ENCODE measurements around the gene CX3CR1. TPM values are rescaled to one million over a fixed set of nuclear protein-coding genes. Genes with fewer than 3 reads are reported as not detected.
"Not testable (repeated sequence)": the region's sequence is repeated elsewhere in the genome, so short reads cannot be mapped to it uniquely, and the experiment has no call there.

The CX3CR1 gene
- total and polyA plus RNA-seq, 8 donors: 1.8 to 6.4 (median 4.6) TPM

DNA sequence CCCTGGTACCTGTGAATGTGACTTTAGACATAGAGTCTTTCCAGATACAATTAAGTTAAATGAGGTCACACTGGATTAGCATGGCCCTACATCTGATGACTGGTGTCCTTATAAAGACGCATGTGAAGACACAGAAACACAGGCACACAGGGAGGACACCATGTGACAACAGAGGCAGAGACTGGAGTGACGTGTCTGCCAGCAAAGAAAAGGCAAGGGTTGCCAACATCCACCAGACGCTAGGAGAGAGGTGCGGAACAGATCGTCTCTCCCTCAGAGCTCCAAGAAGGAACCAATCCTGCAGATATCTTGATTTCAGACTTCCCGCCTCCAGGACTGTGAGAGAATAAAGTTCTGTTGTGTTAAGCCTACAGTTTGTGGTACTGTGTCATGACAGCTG is 42.8 kb downstream of the CX3CR1 start:
- Histone ChIP-seq H3K27ac (no peak overlapping the region), H3K36me3 (no peaks in the 10 kb centered on the region), H3K27me3 (peaks cover 0 to 17% of the 10 kb centered on the region in 2 donors), H3K4me3 (no peak overlapping the region), H3K4me1 (peaks cover 0 to 10% of the 10 kb centered on the region in 2 donors), H3K9me3 (no peaks in the 10 kb centered on the region)
- intact Hi-C loops (cut with DNase I): no loop called here
- DNase-seq: no peak
- ATAC-seq: no peak
- TF ChIP-seq, protein P1, sequence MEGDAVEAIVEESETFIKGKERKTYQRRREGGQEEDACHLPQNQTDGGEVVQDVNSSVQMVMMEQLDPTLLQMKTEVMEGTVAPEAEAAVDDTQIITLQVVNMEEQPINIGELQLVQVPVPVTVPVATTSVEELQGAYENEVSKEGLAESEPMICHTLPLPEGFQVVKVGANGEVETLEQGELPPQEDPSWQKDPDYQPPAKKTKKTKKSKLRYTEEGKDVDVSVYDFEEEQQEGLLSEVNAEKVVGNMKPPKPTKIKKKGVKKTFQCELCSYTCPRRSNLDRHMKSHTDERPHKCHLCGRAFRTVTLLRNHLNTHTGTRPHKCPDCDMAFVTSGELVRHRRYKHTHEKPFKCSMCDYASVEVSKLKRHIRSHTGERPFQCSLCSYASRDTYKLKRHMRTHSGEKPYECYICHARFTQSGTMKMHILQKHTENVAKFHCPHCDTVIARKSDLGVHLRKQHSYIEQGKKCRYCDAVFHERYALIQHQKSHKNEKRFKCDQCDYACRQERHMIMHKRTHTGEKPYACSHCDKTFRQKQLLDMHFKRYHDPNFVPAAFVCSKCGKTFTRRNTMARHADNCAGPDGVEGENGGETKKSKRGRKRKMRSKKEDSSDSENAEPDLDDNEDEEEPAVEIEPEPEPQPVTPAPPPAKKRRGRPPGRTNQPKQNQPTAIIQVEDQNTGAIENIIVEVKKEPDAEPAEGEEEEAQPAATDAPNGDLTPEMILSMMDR (IDR thresholded peaks at IDR 0.05): no peak

DNA sequence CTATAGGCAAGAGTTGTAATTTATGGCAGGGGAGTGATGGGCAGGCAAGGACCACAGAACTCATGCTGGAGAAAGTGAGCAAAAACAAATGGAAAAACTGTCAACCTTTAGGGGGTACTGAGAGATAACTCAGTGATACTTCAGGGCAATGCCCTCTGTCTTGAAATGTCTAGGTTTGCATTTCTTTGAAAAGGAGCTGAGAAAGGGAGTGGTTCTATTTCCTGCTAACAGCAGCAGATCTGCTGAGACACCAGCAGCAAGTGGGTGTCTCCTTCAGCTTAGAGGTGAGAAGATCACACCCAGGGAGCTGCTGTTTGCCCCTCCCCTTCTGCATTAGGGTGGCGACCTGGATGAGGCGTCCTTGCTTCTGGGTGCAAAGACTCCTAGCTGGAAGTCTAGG is 45.2 kb downstream of the CX3CR1 start:
- TF ChIP-seq, protein P1 (IDR thresholded peaks at IDR 0.05): no peak
- no peak for ATAC-seq
- intact Hi-C loops (cut with DNase I): no loop called here

DNA sequence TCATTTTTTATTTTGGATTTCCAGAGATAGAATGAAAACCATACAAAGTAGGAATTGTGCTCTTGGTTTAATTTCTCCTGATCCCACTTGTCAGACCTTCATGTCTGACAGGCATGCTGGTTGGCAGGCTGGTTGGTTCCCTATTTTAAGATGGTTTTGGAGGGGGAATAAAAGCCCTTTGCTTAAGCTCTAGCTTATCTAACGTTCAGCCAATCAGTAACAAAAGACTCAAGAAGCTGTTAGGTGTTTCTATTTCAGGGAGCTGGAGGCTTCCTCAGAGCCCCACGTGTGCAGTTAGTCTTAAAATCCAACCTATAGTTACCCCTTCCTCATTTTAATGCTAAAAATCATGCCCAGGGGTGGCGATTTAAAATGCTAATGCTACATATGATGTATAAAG is 47.0 kb downstream of the CX3CR1 start:
- Histone ChIP-seq H3K27me3 (peaks cover 0 to 17% of the 10 kb centered on the region in 2 donors), H3K4me3 (no peak overlapping the region), H3K9me3 (no peaks in the 10 kb centered on the region), H3K27ac (no peak overlapping the region), H3K4me1 (no peaks in the 10 kb centered on the region), H3K36me3 (no peaks in the 10 kb centered on the region)
- DNase-seq (no peak), ATAC-seq (no peak)
- intact Hi-C loops (cut with DNase I): no loop called here
- TF ChIP-seq, protein P1 (IDR thresholded peaks at IDR 0.05): no peak

More for the DNA sequence above, 45.2 kb downstream of the CX3CR1 start:
- Histone ChIP-seq H3K36me3 (no peaks in the 10 kb centered on the region), H3K27ac (no peak overlapping the region), H3K4me3 (no peak overlapping the region), H3K4me1 (no peaks in the 10 kb centered on the region), H3K27me3 (peaks cover 0 to 17% of the 10 kb centered on the region in 2 donors), H3K9me3 (no peaks in the 10 kb centered on the region)
- DNase-seq: no peak

DNA sequence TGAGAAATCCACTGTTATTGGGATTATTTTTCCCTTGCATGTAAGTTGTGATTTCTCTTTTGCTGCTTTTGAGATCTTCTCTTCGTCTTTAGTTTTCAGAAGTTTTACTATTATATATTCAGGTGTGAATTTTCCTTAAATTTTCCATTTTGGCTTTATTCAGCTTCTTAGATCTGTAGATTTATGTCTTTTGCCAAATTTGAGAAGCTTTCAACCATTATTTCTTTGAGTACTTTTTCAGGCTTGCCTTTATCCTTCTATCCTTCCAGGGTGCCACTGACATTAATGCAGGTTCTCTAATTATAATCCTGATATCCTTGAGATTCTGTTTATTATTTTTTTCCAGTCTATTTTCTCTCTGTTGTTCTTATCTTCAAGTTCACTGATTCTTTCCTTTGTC is 49.4 kb downstream of the CX3CR1 start:
- ATAC-seq: no peak
- H3K36me3 ChIP-seq: no peaks in the 10 kb centered on the region
- peaks cover 0 to 5% of the 10 kb centered on the region in 2 donors for H3K4me1 ChIP-seq
- TF ChIP-seq, protein P1 (IDR thresholded peaks at IDR 0.05): no peak
- peaks cover 0 to 17% of the 10 kb centered on the region in 2 donors for H3K27me3 ChIP-seq
- intact Hi-C loops (cut with DNase I): no loop called here
- no peak overlapping the region for H3K27ac ChIP-seq
- H3K9me3 ChIP-seq: no peaks in the 10 kb centered on the region
- DNase-seq: no peak
- no peak overlapping the region for H3K4me3 ChIP-seq

DNA sequence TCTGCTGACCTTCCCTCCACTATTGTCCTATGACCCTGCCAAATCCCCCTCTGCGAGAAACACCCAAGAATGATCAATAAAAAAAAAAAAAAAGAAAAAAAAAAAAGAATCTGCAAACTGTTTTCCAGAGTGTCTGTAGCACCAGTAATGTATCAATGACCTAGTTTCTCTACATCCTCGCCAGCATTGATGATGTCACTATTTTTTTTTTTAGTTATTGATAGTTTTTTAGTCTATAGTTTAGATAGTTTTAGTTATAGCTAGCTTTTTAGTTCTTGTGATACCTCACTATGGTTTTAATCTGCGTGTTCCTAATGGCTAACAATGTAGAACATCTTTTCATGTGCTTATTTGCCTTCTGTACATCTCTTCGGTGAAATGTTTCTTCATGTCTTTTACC is 51.3 kb downstream of the CX3CR1 start:
- TF ChIP-seq, protein P1 (IDR thresholded peaks at IDR 0.05): no peak
- Histone ChIP-seq H3K27ac (no peak overlapping the region), H3K9me3 (no peaks in the 10 kb centered on the region), H3K36me3 (no peaks in the 10 kb centered on the region), H3K4me3 (no peak overlapping the region), H3K4me1 (peaks cover 0 to 5% of the 10 kb centered on the region in 2 donors), H3K27me3 (peaks cover 0 to 4% of the 10 kb centered on the region in 2 donors)
- ATAC-seq (no peak), DNase-seq (no peak)
- intact Hi-C loops (cut with DNase I): no loop called here

DNA sequence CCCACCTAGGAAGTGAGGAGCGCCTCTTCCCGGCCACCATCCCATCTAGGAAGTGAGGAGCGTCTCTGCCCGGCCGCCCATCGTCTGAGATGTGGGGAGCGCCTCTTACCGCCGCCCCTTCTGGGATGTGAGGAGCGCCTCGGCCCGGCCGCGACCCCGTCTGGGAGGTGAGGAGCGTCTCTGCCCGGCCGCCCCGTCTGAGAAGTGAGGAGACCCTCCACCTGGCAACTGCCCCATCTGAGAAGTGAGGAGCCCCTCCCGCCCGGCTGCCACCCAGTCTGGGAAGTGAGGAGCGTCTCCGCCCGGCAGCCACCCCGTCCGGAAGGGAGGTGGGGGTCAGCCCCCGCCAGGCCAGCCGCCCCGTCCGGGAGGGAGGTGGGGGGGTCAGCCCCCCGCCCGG is 52.2 kb downstream of the CX3CR1 start:
- intact Hi-C loops (cut with DNase I); H3K4me3 ChIP-seq; H3K9me3 ChIP-seq; ATAC-seq; H3K27ac ChIP-seq; H3K27me3 ChIP-seq; DNase-seq; H3K36me3 ChIP-seq; H3K4me1 ChIP-seq: not testable (repeated sequence)

Measured in left lung (tissue), 10 donors.